ENCODE data around the gene PCYT2. TPM values are rescaled to one million over a fixed set of nuclear protein-coding genes. Genes with fewer than 3 reads are reported as not detected.

The PCYT2 gene
- 19.9 and 25.6 TPM in 2 replicates for total RNA-seq

DNA sequence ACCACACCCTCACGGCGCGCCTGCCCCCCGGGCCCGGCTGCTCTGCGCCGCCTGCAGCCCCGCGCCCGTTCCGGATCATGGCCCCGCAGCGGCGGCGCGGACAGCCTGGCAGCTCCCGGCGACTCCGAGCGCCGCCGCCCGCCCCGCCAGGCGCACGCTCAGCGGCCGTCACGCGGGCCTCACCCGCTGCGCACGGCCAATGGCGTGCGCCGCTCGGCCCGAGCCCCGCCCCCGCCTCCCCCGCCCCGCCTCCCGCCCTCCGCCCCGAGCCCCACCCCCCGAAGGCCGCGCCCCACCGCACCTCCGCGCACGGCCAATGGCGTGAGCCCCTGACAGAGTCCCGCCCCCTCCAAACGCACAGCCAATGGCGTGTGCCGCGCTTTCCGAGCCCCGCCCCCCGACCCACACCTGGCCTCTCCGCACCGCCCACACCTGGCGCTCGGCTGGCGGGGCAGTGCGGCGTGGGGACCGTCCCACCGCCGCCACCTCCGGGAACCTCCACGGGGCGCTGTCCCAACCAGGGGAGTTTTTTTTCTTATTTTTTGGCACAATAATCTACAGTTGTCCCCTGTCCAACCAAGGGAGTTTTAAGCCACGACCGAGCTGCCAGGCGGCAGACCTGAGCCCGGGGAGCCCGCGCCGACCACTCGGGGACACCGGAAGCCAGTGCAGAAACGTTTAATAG is at the start of gene PCYT2:
Gene PCYT2 (minus strand): TSS at position 123 of the 685 bp plus-strand sequence. CDS start 44 bp downstream, at position 79.

DNA sequence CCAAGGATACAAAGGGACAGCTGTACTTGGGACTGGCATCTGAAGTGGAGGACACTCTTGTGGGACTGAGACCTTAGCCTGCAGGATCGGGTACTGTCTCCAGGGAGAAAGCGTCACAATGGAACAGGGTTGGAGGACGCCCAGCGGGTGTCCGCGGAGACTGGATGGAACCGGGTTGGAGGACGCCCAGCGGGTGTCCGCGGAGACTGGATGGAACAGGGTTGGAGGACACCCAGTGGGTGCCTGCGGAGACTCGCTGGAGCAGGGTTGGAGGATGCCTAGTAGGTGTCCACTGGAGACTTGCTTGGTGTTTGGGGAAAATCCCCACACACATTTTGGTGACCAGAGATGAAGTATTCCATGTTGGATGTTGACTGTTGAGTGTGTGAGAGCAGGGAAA is 36.0 kb upstream of the PCYT2 start, which contains the start of gene MYADML2:
Gene MYADML2 (minus strand): TSS at position 45 of the 400 bp plus-strand sequence. CDS start 5,492 bp downstream, outside the sequence.

DNA sequence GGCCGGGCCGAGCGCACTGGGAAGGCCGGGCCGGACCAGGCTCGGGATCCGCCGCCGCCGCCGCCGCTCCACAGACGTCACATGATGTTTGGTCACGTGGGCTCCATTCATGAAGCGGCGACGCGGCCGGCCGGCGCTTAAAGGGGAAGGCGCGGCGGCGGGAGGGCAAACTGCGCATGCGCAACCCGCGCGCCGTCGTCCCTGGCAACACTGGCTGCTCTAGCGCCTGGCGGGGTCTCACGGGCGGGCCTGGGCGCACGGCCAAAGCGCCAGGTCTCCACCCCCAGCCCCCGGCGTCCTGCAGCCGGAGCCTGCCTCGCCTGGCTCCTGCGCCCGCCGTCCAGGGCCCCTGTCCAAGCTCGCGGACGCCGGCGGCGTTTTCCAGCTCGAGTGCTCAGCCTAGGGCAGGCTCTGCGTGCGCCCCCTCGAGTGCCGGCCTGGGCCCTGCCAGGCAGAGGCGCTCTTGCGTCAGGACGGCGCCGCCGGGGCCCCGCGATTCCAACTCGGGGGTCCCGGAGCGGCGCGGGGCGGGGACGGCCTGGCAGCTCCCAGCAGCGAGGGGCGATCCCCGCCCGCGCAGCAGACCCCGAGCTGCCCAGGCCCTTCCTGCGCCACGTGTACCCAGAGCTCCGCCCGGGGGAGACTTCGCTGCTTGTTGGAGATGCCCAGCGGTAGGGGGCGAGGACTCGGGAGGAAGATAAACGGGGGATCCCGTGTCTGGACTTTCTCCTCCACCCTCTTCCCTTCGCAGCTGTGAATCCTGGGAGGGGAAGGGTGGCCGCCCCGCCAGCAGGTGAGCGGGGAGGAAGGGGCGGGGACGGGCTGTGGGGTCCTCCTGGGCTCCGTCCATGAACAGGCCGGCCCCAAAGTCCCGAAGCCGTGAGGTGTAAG is 16.7 kb upstream of the PCYT2 start, which contains the start of gene MAFG:
Gene MAFG (minus strand): TSS at position 83 of the 891 bp plus-strand sequence. CDS start 4,550 bp downstream, outside the sequence.

DNA sequence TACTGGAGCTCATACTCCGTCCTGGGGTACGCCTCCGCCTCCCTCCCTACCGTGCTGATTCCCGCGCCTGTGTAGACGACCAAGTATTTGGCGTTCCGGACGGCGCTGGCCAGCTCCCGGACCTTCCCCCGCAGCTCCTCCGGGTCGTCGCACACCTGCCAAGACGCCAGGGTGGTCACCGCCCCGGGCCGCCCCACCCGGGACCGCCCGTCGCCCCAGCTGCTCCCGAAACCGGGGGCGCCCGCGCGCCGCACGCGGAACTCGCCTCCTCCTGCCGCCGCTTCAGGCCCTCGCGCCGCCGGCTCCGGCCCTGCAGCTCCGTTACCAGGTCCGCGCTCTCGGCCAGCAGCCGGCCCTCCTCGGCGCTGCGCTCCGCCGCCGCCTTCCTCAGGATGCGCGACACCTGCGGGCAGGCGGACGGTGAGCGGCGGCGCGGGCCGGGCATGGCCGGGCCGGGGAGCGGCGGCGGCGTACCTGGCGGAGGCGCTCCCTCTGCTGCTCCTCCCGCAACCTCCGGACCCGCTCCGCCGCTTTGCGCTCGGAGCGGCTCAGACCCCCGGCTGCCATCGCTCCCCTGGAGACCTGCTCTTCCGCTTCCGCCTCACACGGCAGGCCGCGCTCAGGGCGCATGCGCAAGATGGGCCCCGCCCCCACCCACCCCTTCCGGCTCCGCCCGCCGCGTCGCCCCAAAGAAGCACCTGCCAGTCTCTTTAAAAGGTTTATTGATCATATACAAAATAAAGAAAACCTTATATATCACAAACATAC is 6.5 kb upstream of the PCYT2 start, which contains the start of gene SIRT7:
Gene SIRT7 (minus strand): TSS at position 612 of the 768 bp plus-strand sequence. CDS start 45 bp downstream, at position 567.

DNA sequence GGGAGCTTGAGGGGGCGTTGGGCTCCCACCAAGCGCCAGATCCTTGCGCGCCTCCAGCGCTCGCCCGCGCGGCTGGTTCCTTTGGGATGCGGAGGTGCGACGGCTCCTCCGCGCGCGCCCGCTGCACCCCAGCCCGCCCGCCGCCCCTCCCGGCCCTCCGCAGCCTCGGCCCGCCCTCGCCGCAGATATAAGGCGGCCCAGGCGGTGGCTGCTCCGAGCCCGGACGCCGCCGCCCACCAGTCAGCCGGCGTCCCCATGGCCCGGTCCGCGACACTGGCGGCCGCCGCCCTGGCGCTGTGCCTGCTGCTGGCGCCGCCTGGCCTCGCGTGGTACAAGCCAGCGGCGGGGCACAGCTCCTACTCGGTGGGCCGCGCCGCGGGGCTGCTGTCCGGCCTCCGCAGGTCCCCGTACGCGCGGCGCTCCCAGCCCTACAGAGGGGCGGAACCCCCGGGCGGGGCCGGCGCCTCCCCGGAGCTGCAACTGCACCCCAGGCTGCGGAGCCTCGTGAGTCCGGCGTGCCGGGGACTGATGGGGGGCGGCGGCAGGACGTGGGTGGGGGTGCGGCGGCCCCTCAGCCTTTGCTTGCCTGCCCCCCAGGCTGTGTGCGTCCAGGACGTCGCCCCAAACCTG is 9.1 kb downstream of the PCYT2 start, which contains the start of gene NPB:
Gene NPB (plus strand): TSS at position 216 of the 630 bp plus-strand sequence. CDS start 40 bp downstream, at position 256.

DNA sequence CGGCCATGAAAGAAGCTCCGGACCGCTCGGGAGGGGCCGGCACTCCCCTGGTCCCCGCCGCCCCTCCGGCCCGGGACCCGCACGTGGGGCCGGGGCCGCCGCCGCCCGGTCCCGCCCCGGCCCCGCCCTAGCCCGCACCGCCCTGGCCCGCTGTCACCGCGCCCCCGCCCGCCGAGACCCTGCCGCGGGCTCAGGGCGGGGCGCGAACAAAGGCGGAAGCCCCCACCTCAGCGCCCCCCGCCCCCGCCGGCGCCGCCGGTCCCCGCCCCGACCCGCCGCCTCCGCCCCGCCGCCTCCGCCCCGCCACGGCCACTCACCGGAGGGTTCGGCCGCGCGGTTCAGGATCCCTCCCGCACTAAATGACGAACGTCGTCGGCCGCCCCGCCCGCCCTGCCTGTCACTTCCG is 40.2 kb downstream of the PCYT2 start, which contains the start of gene ARHGDIA:
Gene ARHGDIA (minus strand): TSS at position 357 of the 406 bp plus-strand sequence. CDS start 1,407 bp downstream, outside the sequence.

DNA sequence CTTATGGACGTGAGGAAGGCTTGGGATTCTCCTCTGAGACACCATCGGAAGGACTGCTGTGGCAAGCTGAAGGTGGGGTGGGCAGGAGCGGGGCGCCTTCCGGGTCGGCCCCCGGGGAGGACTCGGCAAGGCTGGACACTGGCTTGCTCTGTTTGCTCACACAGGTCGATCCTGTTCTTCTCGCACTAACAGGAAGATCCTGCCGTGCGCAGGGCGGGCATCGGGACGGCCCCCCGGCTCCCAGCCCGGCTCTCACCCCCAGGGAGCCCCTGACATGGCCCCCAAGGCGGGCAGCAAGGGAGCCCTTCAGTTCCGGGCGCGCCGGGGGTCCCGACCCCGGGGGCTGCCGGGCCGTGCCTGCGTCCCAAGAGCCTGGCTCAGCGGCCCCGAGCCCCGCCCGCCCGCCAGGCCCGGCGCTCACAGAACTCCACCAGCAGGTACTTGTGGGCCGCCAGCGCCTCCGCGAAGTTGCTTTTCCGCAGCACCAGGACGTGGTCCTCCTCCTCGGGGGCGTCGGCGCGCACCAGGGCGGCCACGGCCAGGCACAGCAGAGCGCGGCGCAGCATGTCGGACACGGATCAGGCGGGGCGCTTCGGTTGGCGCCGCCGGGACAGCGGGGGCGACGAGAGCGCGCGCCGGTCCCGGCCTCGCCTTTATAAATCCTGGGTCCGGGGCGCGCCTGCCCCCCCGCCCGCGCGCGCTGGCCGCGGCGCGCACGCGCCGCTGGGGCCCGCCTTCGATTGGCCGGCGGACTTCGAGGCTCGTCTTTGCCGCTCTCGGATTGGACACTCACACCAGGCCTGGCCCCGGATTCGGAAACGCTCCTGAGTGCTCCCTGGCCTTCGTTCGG is 51.1 kb downstream of the PCYT2 start, which contains the start of gene P4HB:
Gene P4HB (minus strand): TSS at position 630 of the 850 bp plus-strand sequence. CDS start 64 bp downstream, at position 566.

Other genes with a start within 250 kb of the PCYT2 start
- gene OXLD1, start 244.8 kb downstream of the PCYT2 start, total RNA-seq: 26.6 and 32.4 TPM in 2 replicates
- gene CCDC137, start 244.7 kb downstream of the PCYT2 start, total RNA-seq: 9.5 and 10.8 TPM in 2 replicates
- 27.6 and 40.7 TPM in 2 replicates for gene ARL16, start 227.6 kb downstream of the PCYT2 start, total RNA-seq
- gene HGS, start 227.4 kb downstream of the PCYT2 start, total RNA-seq: 80.8 and 93.5 TPM in 2 replicates
- gene MRPL12, start 208.0 kb downstream of the PCYT2 start, total RNA-seq: 8.5 and 14.1 TPM in 2 replicates
- 10.6 and 22.9 TPM in 2 replicates for gene SLC25A10, start 199.1 kb downstream of the PCYT2 start, total RNA-seq
- gene GCGR, start 107.2 kb downstream of the PCYT2 start, total RNA-seq: not detected in 2 replicates
- 114 and 175 TPM in 2 replicates for gene MCRIP1, start 78.1 kb downstream of the PCYT2 start, total RNA-seq
- not detected in 2 replicates for gene PPP1R27, start 76.3 kb downstream of the PCYT2 start, total RNA-seq
- gene P4HB, start 50.9 kb downstream of the PCYT2 start, total RNA-seq: 710 and 947 TPM in 2 replicates
- gene ARHGDIA, start 40.1 kb downstream of the PCYT2 start, total RNA-seq: 103 and 167 TPM in 2 replicates
- gene ALYREF, start 19.8 kb downstream of the PCYT2 start, total RNA-seq: 171 and 230 TPM in 2 replicates
- 187 and 197 TPM in 2 replicates for gene ANAPC11, start 19.7 kb downstream of the PCYT2 start, total RNA-seq
- 0.27 and 0.28 TPM in 2 replicates for gene NPB, start 9.2 kb downstream of the PCYT2 start, total RNA-seq
- gene SIRT7, start 6.8 kb upstream of the PCYT2 start, total RNA-seq: 15.0 and 18.5 TPM in 2 replicates
- gene MAFG, start 16.3 kb upstream of the PCYT2 start, total RNA-seq: 14.0 and 18.6 TPM in 2 replicates
- gene PYCR1, start 25.9 kb upstream of the PCYT2 start, total RNA-seq: 89.6 and 118 TPM in 2 replicates
- not detected in 2 replicates for gene MYADML2, start 35.8 kb upstream of the PCYT2 start, total RNA-seq
- gene NOTUM, start 49.8 kb upstream of the PCYT2 start, total RNA-seq: under 0.01 TPM in 1 of 2 replicates, not detected in the other
- gene ASPSCR1, start 66.2 kb upstream of the PCYT2 start, total RNA-seq: 21.8 and 22.2 TPM in 2 replicates
- gene CENPX, start 111.5 kb upstream of the PCYT2 start, total RNA-seq: 22.3 and 48.6 TPM in 2 replicates
- 15.3 and 21.4 TPM in 2 replicates for gene LRRC45, start 111.9 kb upstream of the PCYT2 start, total RNA-seq
- 21.1 and 32.0 TPM in 2 replicates for gene RAC3, start 120.3 kb upstream of the PCYT2 start, total RNA-seq
- 29.9 and 42.8 TPM in 2 replicates for gene DCXR, start 126.3 kb upstream of the PCYT2 start, total RNA-seq
- gene RFNG, start 140.4 kb upstream of the PCYT2 start, total RNA-seq: 18.1 and 28.5 TPM in 2 replicates
- gene GPS1, start 140.5 kb upstream of the PCYT2 start, total RNA-seq: 105 and 107 TPM in 2 replicates
- gene DUS1L, start 154.4 kb upstream of the PCYT2 start, total RNA-seq: 58.5 and 69.6 TPM in 2 replicates
- gene FASN, start 186.8 kb upstream of the PCYT2 start, total RNA-seq: 49.5 and 52.8 TPM in 2 replicates

Measured in endothelial cell of coronary artery (primary cell).